ENCODE results near the gene JARID2. TPM values are rescaled to one million over a fixed set of nuclear protein-coding genes. Genes with fewer than 3 reads are reported as not detected.

The JARID2 gene
- total and polyA plus RNA-seq, 8 donors = 2.4 to 6.7 (median 3.7) TPM

DNA sequence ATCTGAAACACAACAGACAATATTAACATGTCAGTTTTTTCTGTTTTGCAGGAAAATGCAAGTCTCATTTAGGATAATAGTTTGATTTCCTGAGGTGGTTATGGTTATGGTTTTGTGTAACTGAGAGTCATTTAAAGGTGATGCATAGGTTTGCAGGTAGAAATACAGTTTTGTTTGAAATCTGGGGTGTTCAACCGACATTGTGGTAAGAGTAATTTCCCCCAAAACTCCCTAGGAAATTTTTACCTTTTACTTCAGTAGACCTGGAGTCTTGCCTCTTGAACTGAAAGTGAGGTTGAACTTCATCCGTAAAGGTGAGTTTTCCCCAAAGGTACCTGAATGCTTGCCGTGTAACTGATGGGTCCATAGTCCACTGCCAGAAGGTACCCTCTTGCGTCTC lies 71.4 kb downstream of the JARID2 start:
- H3K4me1 ChIP-seq = peaks cover 0 to 15% (median 5%) of the 10 kb centered on the region in 3 donors

DNA sequence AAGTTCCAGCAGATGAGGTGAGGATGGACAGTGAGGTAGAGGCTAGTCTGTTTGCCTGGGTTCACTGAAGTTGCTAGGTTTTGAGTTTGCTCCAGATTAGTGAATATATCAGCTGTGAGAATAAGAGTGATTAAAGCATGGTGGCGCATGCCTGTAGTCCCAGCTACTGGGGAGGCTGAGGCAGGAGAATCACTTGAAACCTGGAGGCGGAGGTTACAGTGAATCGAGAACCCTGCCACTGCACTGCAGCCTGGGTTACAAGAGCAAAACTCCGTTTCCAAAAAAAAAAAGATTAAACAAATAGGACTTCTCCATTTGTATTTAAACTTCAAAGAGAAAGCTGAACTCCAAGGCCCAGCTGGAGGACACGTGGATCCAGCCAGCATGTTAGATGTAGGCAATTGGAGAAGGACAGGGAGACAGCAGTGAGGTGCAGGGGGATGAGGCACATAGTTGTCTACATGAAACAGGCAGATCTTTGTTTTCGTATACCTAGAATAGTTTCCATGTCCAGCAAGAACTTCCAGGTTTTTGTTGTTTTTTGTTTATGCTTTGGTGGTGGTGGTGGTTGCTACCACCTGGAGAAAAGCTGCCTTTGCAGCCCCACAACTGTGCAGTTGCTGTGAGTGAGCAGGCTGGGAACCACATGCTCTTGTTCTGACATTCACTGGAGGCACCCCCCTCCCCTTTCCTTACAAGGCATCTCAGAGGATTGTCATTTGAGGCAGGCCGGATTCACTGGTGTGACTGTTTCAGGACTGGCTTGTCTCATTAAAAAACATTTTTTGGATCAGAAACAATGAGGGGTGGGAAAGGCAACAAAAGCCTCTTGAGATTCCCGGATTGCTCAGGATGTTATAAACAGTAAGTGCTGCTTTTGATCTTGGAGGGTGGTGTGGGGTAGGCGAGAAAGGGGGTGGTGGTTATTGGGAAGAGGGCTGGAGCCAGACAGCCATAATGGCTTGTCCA lies 72.3 kb downstream of the JARID2 start:
- no peaks in the 10 kb centered on the region for H3K27me3 ChIP-seq
- 80 to 83% methylated on average over 9 of the region's 9 CpGs for WGBS, 2 donors
- H3K9me3 ChIP-seq = no peaks in the 10 kb centered on the region
- H3K27ac ChIP-seq = no peak overlapping the region
- DNase-seq (no peak), FAIRE-seq (no peak), ATAC-seq (no peak)
- no peaks in the 10 kb centered on the region for H3K36me3 ChIP-seq
- H3K4me3 ChIP-seq = no peak overlapping the region
- intact Hi-C loops (cut with DNase I) = no loop called here
- peaks cover 0 to 12% (median 5%) of the 10 kb centered on the region in 3 donors for H3K4me1 ChIP-seq
- TF ChIP-seq, protein P1, sequence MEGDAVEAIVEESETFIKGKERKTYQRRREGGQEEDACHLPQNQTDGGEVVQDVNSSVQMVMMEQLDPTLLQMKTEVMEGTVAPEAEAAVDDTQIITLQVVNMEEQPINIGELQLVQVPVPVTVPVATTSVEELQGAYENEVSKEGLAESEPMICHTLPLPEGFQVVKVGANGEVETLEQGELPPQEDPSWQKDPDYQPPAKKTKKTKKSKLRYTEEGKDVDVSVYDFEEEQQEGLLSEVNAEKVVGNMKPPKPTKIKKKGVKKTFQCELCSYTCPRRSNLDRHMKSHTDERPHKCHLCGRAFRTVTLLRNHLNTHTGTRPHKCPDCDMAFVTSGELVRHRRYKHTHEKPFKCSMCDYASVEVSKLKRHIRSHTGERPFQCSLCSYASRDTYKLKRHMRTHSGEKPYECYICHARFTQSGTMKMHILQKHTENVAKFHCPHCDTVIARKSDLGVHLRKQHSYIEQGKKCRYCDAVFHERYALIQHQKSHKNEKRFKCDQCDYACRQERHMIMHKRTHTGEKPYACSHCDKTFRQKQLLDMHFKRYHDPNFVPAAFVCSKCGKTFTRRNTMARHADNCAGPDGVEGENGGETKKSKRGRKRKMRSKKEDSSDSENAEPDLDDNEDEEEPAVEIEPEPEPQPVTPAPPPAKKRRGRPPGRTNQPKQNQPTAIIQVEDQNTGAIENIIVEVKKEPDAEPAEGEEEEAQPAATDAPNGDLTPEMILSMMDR (IDR thresholded peaks at IDR 0.05) = no peak

More for the DNA sequence above, 71.4 kb downstream of the JARID2 start:
- Histone ChIP-seq H3K9me3 (no peaks in the 10 kb centered on the region), H3K27ac (no peak overlapping the region), H3K27me3 (no peaks in the 10 kb centered on the region), H3K4me3 (no peak overlapping the region), H3K36me3 (no peaks in the 10 kb centered on the region)
- TF ChIP-seq, protein P1 (IDR thresholded peaks at IDR 0.05) = no peak
- intact Hi-C loops (cut with DNase I) = no loop called here
- ATAC-seq (no peak), FAIRE-seq (no peak), DNase-seq (no peak)
- WGBS, 2 donors = 94 to 98% methylated on average over 4 of the region's 4 CpGs

GRCh38 chr6:15319677-15320076 lies 73.8 kb downstream of the JARID2 start:
- peaks cover 0 to 5% (median 0%) of the 10 kb centered on the region in 3 donors for H3K4me1 ChIP-seq
- no peak for FAIRE-seq
- DNase-seq = no peak
- no peaks in the 10 kb centered on the region for H3K36me3 ChIP-seq
- H3K27me3 ChIP-seq = no peaks in the 10 kb centered on the region
- H3K4me3 ChIP-seq = no peak overlapping the region
- ATAC-seq = no peak
- TF ChIP-seq, protein P1 (IDR thresholded peaks at IDR 0.05) = no peak
- no peak overlapping the region for H3K27ac ChIP-seq
- H3K9me3 ChIP-seq = no peaks in the 10 kb centered on the region
- intact Hi-C loops (cut with DNase I) = no loop called here
- 86 to 88% methylated on average over 3 of the region's 3 CpGs for WGBS, 2 donors

GRCh38 chr6:15320693-15321092 lies 74.8 kb downstream of the JARID2 start:
- DNase-seq (no peak), ATAC-seq (no peak), FAIRE-seq (no peak)
- no peaks in the 10 kb centered on the region for H3K36me3 ChIP-seq
- TF ChIP-seq, protein P1 (IDR thresholded peaks at IDR 0.05) = no peak
- peaks cover 0 to 5% (median 0%) of the 10 kb centered on the region in 3 donors for H3K4me1 ChIP-seq
- no peak overlapping the region for H3K4me3 ChIP-seq
- 95 to 97% methylated on average over 1 of the region's 1 CpG for WGBS, 2 donors
- no peak overlapping the region for H3K27ac ChIP-seq
- intact Hi-C loops (cut with DNase I) = no loop called here
- H3K27me3 ChIP-seq = no peaks in the 10 kb centered on the region
- H3K9me3 ChIP-seq = no peaks in the 10 kb centered on the region

DNA sequence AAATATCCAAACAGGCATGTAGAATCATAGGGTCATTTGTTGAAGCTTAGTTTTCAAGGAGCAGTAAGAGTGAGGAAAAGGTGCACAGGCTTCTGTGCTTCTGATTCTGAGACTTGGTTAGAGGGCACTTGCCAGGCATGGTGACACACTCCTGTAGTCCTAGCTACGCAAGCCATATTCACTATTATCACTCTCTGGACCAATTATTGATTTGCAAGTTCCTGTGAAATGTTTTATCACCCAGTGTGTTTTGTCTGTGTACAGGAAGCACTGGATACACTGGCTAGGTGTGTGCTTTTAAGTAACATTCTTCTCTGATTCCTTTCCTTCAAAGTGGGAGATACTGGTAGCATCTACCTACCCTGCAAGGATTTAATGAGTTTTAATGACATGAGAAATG lies 76.3 kb downstream of the JARID2 start:
- DNase-seq = no peak
- no peaks in the 10 kb centered on the region for H3K9me3 ChIP-seq
- FAIRE-seq = no peak
- no peak overlapping the region for H3K4me3 ChIP-seq
- H3K27ac ChIP-seq = no peak overlapping the region
- H3K4me1 ChIP-seq = peaks cover 0 to 5% (median 0%) of the 10 kb centered on the region in 3 donors
- peak in 2 of 4 donors; percentile 20 to 35 for ATAC-seq
- TF ChIP-seq, protein P1 (IDR thresholded peaks at IDR 0.05) = no peak
- intact Hi-C loops (cut with DNase I) = no loop called here
- H3K36me3 ChIP-seq = no peaks in the 10 kb centered on the region
- H3K27me3 ChIP-seq = no peaks in the 10 kb centered on the region
- 16 to 52% methylated on average over 1 of the region's 1 CpG for WGBS, 2 donors

Measured in pancreas (tissue), 10 donors.